Activated CD4-positive, alpha-beta T cell treated with anti-CD3 and anti-CD28 coated beads, Interleukin-10, Interleukin-2, amounts not matched to agents 100 ng/mL and 50 ng/mL, durations not matched to agents 16 hours and 8 hours (primary cell): ENCODE data around the gene KLHL30.
"Not testable (repeated sequence)": the region's sequence is repeated elsewhere in the genome, so short reads cannot be mapped to it uniquely, and the experiment has no call there.

Source experiments
- DNase-seq: peaks from one replicate; pipeline ENCODE4 v3.0.0-alpha.2; 2020

The KLHL30 gene

DNA sequence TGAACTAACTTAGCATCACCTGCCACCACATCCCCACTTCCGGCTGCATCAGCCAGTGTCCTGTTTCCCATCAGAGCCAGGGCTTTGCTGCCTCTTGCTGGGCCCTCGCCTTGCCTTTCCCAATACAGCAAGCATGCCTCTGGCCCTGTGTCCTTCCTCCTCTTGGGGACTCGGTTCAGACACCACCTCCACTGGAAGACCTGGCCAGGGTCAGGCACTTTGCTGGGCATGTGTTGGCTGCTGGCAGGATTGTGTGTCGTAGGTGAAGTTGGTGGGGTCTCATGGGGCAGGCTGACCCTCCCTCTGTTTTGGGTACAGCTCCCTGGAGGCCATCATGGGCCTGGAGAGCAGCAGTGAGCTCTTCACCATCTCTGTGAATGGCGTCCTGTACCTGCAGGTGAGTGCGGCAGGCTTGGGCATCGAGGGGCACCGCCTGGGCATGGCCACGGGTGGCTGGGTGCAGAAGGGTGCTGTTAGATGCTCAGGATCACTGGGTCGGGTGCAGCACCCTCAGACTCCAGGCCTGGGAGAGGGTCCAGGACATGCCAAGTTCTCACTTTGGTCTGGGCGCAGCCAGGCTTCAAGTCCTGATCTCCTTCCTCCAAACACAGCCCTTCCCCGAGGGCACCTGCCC, 26.9 kb downstream of the KLHL30 start:
- DNase-seq: no peak

DNA sequence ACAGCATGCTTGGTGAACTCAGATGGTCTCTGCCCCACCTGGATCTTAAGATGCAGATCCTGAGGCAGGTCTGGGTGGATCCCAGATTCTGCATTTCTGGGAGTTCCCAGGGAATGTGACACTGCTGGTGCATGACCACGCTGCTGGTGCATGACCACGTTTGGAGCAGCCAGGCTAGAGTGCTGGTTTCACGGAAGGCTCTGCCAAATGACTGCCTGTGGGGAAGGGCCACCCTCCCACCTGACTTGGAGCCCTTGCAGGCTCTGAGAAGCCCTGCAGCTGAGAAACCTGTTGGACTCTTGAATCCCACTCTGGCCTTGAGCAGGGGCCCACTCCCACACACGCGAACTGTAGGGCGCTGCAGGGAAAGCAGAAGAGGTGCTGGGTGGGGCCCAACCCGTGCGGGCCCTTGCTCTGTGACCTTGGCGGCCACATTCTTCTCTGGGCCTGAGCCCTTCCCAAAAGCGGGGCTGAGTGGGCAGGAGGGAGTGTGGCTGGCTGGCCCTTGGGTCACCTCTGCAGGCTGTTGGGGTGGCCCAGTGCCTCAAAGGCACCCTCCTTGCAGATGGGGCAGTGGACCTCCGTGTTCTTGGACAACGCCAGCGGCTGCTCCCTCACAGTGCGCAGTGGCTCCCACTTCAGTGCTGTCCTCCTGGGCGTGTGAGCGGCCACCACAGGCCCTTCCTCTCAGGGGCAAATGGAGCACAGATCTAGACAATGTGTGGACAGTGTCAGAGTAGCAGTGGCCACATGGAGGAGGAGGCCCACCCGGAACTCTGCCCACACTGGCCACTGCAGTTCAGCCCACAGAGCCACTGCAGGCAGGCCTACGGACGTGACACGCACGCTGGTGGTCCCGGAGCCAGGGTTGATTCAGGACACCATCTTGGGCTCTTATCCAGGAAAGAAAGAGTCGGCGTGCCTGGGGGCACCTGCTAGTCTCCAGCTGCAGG, 28.2 kb downstream of the KLHL30 start:
- no peak for DNase-seq

DNA sequence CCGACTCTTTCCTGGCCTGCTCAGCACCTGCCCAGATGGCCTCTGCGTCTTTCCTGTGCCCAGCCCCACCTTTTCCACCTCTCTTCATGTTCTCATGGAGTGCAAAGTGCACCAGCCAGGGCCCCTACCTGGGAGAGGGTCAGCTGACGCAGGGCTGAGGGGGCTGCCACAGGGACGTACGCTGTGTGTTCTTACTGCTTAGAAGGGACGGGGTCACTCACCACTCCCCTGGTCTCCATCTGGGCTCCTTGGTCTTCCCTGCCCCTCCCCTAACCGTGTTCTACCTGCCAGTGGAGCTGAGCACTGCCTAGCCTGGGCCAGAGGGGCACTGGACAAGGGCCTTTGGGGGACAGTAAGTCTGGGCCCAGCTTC, 28.9 kb downstream of the KLHL30 start:
- DNase-seq: no peak

DNA sequence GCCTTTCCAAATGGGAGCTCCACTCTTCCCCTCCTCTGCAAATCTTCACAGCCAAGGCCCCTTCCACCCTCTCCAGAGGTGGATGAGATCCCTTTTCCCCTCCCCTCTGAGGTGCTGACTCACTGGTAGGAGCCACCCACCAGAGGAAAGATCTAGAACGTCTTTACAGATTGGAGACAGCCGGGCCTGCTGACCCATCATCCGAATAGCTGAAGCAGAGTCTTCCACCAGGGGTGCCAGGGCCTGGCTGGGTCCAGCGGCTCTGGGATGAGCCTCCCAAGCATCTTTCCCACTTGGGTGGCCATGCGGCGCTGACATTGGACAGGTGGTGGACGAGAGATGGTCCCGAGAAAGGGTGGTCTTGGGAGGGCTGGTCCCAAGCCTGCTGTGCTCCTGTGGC, 29.3 kb downstream of the KLHL30 start:
- DNase-seq: no peak

DNA sequence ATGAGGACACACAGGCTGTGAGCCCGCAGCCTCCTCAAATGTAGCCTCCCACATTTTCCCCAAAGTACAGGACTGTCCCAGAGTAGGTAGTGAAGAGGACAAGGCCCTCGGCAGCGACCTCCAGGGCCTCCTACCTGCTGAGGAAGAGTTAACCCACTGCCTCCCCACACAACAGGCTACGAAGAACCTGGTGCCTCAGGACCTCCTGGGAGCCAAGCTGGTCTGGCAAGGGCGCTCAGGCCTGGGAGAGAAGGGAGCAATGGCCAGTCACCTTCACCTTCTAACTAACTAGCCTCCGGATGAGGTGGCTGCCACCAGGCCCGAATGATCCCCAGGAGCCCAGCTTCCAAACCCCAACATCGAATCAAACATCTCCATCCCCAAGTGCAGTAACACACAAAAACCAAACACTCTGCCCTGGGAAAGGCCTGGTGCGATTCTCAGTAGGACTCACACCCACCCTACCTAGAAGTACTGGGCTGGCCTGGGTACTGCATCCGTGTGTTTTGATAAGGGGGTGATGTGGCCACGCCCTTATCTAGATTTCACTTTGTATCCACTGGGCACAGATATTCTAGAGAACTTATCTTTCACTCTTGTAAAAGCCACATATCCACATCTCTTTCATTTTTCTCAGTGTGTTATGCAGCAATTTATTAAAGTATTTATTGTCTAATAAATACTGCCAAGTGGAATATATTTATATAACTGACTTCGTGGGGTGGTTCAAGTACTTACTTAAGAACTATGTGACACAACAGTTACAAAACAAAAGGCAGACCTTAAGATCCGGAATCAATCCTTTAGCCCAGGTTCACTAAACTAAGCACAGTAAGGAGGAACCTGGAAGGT, 30.0 kb downstream of the KLHL30 start:
- no peak for DNase-seq

DNA sequence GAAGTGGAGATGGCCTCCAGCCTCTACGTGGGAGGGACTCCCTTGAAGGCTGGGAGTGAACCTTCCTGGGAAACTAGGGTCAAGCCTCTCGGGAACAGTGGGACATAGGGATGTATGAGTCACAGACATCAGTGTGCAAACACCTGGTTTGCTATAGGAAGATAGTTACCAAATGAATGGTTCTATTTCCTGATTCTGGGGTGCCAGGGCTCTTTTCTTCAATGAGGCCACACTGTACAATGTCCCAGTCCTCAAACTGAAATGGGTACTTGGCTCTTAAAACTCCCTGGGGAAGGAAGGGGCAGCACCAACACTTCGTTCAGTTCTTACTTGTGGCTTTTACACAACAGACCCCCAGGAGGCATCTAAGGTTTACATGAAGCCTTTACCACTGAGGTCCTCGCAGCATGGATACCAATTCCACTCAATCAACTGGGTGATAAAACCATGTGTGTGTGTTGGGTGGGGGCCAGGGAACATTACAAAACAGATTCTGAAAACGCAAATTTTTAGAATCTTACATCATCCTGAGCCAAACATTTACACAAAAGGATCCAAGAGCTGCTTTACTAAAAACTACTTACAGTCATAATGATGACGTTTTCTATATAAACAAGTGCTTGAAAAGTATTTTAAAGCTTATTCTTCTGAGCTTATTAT, 30.7 kb downstream of the KLHL30 start:
- DNase-seq: no peak

DNA sequence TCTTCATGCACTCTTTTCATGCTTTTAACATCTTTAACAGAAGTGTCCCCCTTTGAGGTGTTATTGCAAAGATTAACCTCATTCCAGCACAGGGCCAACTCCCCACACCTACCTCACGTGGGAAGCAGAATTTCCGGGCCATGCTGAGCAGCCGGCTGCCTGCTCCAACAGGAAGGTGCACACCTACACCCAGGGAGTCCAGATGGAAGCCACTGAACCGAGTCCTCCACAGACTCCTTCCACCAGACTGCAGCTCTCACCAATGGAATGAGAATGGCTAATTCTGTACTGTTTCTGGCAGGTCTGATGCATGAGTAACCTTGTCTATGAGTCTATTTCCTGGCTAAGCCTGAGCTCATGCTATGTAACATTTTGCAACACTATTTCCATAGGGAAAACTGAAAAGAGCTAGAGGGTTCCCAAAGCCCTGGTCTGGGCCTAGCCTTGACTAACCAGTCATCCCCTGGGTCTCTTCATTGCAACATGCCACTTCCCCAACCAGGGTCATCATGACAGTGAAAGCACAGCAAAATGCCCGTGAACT, 31.3 kb downstream of the KLHL30 start:
- no peak for DNase-seq

DNA sequence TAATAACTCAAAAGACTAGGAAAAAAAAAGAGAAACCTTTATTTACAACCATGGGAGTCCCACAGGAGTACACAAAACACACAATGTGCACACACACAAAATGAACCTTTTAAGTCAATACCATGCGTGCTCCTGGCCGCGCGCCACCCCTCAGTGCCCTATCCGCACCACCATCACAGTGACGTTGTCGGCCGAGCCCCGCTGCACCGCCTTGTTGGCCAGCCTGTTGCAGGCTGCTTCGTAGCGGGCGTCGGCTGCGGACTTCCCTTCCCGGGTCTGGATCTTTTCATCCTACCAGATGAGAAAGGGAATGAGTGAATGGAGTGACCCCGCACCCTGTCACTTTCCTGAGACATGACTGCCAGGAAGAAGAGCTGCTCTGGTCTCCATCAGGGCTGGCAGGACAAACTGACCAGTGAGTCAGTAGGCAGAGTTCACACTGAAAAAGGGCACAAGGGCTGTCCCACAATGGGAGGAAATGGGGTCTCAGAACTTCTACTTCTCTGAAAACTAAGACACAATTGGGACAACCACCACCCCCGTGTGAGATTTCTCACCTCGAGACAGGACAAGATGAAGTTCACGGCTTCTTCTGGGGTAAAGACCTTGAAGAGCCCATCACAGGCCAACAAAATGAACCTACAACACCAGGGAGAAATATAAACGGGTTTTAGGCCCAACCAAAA, 32.1 kb downstream of the KLHL30 start:
- DNase-seq: no peak

GRCh38 chr2:238171072-238171431, 32.6 kb downstream of the KLHL30 start:
- not testable (repeated sequence) for DNase-seq

DNA sequence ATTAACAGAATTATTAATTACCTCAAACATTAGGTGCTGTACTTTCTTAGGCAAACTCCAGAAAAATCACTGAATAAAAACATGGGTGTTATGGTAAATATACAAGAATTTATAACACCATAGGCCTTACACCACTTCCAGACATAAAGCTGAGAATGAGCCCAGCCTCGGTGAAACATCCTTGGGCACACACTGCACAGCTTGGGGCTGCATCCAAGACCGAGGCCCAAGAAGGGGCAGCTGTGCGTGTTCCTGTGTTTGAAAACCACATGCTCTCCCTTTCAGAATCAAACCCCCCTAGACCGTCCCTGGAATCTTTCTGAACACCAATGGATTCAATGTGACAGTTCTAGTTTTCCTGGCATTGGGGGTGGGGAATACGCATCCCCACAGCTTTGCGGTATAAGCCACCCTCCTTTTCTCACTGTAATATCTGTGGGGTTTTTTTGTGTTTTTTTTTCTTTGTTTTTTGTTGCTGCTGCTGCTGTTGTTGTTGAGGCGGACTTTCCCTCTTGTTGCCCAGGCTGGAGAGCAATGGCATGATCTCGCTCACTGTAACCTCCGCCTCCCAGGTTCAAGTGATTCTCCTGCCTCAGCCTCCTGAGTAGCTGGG, 33.2 kb downstream of the KLHL30 start:
- DNase-seq: no peak

DNA sequence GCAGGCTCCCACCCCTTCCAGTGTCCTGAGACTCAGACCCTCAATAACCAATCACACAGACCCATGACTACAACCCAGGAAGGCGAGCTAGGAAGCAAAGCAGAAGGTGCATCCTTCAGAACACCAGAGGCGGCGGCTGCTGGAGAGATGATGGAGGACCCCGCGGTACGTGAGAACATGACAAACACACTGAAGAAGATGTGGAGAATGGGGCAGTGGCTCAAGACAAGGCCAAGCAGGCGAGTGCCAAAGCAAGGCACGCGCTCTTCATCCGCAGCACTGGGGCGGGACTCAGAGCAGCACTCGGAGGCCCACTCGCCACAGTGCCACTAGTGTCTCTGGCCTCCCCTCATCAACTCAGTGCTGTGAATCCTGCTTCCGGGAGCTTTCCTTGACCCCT, 34.0 kb downstream of the KLHL30 start:
- no peak for DNase-seq

DNA sequence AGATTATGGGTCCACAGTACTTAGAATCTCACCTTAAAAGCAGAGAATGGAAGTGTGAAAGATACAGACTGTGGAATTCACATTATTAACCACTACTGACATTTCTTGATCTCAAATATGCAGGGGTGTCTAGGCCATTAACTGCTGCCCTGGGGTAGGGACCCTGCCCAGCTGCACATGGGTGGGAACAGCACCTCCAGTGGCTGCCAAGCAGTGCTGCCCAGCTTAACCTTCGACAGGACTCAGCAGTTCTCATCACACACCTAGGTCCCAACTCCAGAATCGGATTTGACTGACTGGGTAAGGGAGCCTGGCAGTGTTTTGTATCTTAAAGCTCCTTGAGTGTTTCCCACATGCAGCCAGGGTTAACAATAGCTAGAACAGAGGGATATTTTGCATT, 35.2 kb downstream of the KLHL30 start:
- DNase-seq: no peak

DNA sequence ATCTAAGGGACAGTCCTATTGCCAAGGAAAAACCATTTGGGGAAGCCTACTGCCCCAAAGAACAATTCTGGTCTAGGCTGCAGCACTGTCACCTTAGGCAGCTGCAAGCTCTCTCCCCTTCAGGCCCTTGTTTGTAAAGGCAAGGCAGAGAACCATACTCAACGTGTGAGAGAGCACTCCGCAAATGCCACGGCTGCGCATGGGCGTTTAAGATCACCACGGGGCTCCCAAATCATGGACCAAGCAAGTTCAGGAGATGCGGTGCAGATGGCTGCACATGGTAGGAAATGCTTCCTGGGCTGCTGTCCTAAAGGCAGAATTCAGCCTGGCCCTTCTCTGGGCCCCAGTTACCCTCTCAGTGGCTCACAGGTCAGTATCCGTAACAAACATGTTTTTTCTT, 35.8 kb downstream of the KLHL30 start:
- DNase-seq: no peak

DNA sequence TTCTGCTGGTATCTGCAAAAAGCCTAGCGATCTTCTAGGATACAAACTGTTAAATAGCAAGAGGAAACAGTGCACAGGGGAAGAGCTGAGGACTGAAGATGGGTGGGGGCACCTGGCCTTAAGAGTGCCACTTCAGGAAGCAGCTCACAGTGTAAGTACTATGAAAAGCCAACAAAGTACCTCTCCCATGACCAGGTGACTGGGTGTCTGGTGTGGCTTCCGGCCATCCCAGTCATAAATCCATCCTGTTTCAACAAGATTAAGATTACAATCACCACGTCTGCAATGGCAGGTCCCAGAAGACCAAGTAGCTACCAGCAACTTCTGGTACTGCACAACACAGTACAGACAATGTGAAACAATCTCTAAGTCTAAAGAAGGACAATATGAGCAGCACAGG, 36.2 kb downstream of the KLHL30 start:
- no peak for DNase-seq

- DNase-seq: no peak
These were observed 38.1 kb downstream of the KLHL30 start for GRCh38 chr2:238176613-238177012.

DNA sequence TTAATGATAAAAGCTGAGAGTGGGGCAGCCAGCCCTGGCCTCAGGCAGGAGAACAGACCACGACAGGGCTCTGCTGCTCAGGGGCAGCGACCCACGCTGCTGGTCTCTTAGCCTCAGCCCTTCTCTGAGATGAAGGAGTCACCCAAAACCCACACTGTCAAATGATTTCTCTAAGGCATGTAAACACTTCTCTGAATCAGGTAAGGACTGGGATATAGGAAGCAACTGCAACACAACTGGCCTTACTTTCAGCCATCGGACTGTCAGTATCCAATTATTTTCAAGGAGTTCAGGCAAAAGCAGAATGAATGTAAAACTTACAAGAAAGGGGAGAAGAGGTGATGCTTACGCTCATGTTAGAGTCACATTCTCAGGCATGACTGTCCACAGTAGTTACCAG, 42.1 kb downstream of the KLHL30 start:
- no peak for DNase-seq

- DNase-seq: no peak
These were observed 43.9 kb downstream of the KLHL30 start for GRCh38 chr2:238182362-238182761.

GRCh38 chr2:238183821-238184220, 45.4 kb downstream of the KLHL30 start:
- no peak for DNase-seq

GRCh38 chr2:238187618-238188548, 49.4 kb downstream of the KLHL30 start:
- DNase-seq: no peak

DNA sequence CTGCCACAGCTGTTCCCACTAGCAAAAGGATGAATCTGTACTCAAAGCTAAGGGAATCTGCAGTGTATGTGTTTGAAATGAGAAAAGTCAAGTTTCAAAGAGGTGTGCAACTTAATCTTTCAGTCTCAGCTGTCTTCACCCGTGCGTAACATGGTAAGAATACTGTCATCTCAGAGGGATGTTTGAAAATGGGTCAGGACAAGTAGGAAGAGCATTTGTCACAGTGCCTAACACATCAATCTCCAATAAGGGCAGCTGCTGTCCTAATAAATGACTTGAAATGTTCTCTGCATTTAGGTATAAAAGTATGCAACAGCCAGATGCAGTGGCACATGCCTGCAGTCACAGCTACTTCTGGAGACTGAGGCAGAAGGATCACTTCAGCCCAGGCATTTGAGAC, 52.0 kb downstream of the KLHL30 start:
- DNase-seq: no peak
